Measurements from ENCODE around the gene IL1RAPL2.

GRCh38 chrX:104659005-104659744 lies 93.2 kb downstream of the IL1RAPL2 start:
- TF ChIP-seq, protein P1, sequence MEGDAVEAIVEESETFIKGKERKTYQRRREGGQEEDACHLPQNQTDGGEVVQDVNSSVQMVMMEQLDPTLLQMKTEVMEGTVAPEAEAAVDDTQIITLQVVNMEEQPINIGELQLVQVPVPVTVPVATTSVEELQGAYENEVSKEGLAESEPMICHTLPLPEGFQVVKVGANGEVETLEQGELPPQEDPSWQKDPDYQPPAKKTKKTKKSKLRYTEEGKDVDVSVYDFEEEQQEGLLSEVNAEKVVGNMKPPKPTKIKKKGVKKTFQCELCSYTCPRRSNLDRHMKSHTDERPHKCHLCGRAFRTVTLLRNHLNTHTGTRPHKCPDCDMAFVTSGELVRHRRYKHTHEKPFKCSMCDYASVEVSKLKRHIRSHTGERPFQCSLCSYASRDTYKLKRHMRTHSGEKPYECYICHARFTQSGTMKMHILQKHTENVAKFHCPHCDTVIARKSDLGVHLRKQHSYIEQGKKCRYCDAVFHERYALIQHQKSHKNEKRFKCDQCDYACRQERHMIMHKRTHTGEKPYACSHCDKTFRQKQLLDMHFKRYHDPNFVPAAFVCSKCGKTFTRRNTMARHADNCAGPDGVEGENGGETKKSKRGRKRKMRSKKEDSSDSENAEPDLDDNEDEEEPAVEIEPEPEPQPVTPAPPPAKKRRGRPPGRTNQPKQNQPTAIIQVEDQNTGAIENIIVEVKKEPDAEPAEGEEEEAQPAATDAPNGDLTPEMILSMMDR (IDR thresholded peaks at IDR 0.05), result no peak
- no peak for TF ChIP-seq POLR2A (IDR thresholded peaks at IDR 0.05)

Data from heart left ventricle (tissue), 13 donors.